ENCODE data around the gene CSTA. TPM values are rescaled to one million over a fixed set of nuclear protein-coding genes. Genes with fewer than 3 reads are reported as not detected.

The CSTA gene
- total RNA-seq, 1 donor from 2014 or later: not detected

DNA sequence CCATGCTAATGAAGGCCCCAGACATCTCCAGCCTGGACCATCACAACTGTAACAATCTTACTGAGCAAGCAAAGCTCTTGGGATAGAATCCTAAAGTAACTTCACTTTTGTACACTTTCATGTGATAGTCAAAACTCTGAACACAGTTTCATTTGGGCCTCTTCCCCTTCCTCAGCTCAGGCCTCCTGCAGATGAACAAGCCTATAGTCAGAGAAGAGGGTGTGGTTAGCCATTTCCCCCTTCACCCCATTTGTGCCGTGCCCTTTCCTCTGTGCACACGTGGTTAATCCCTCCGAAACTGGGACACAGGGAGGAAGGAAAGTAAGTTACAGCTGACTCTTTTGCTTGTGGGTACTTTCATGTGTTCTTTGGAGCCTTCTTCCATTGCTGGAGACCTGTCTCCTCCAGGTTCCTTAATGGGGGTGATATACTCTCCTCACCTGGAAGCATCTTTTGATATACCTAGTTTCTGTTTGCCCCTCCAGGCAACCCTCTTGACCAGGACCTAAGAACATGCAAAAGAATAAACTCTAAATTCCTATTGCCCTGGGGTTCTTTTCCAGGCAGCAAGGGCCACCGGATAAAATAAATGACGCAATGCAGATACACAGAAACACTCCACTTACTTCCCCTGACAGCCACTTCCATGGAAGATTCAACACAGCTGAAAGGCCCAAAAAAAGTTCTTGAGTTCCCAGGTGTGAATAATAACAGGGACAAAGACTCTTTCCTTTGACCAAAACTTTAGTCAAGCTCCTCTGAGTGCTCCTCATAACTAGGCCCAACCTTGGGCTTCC is 29.6 kb upstream of the CSTA start:
- H3K36me3 ChIP-seq (ENCODE audit: control insufficient read depth, insufficient read depth, low read length): no peaks in the 10 kb centered on the region
- H3K4me3 ChIP-seq (ENCODE audit: low read depth, low read length): no peak overlapping the region
- H3K27me3 ChIP-seq (ENCODE audit: control insufficient read depth, insufficient read depth, low read length): no peaks in the 10 kb centered on the region
- no peak for DNase-seq (ENCODE audit: low read depth)
- TF ChIP-seq, protein P1, sequence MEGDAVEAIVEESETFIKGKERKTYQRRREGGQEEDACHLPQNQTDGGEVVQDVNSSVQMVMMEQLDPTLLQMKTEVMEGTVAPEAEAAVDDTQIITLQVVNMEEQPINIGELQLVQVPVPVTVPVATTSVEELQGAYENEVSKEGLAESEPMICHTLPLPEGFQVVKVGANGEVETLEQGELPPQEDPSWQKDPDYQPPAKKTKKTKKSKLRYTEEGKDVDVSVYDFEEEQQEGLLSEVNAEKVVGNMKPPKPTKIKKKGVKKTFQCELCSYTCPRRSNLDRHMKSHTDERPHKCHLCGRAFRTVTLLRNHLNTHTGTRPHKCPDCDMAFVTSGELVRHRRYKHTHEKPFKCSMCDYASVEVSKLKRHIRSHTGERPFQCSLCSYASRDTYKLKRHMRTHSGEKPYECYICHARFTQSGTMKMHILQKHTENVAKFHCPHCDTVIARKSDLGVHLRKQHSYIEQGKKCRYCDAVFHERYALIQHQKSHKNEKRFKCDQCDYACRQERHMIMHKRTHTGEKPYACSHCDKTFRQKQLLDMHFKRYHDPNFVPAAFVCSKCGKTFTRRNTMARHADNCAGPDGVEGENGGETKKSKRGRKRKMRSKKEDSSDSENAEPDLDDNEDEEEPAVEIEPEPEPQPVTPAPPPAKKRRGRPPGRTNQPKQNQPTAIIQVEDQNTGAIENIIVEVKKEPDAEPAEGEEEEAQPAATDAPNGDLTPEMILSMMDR (IDR thresholded peaks at IDR 0.05; ENCODE audit: insufficient read depth, low read length, poor library complexity, severe bottlenecking): no peak

DNA sequence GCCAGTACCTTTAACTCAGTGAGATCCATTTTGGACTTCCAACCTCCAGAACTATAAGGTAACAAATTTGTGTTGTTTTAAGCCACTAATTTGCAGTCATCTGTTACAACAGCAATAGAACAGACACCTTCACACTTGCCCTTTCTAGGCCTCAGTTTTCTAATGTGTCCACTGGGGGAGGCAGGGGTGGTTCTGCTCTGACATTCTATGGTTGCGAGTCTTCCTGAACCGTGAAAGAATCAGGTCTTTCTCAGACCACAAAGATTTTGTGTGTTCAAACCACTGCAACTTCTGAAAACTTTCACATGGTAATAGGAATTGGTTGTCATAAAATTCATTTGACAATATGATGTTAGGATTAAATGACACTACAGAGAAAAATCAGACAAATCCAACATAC is 26.8 kb upstream of the CSTA start:
- Histone ChIP-seq H3K36me3 (ENCODE audit: control insufficient read depth, insufficient read depth, low read length) (no peaks in the 10 kb centered on the region), H3K4me3 (ENCODE audit: low read depth, low read length) (no peak overlapping the region), H3K27me3 (ENCODE audit: control insufficient read depth, insufficient read depth, low read length) (no peaks in the 10 kb centered on the region)
- no peak for DNase-seq (ENCODE audit: low read depth)
- TF ChIP-seq, protein P1 (IDR thresholded peaks at IDR 0.05; ENCODE audit: insufficient read depth, low read length, poor library complexity, severe bottlenecking): peak; percentile 5

DNA sequence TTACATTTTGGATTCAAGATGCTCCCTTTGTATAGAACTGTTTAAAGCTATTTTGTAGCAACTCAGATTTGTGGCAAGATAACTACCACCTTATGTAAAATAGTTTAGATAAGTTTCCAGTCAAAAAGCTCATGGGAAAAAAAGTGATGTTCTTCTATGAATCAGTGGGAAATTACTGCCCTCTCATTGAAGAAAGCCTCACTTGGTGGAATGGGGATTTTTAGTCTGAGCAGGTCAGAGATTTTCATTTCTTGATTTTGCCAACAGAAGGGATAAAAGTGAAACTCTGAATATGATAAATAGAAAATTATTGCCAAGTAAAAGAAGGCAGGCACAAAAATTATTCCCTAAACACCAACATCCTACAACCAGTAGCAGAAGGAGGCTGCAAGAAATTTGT is 25.8 kb upstream of the CSTA start:
- no peaks in the 10 kb centered on the region for H3K27me3 ChIP-seq (ENCODE audit: control insufficient read depth, insufficient read depth, low read length)
- no peak for DNase-seq (ENCODE audit: low read depth)
- no peak overlapping the region for H3K4me3 ChIP-seq (ENCODE audit: low read depth, low read length)
- TF ChIP-seq, protein P1 (IDR thresholded peaks at IDR 0.05; ENCODE audit: insufficient read depth, low read length, poor library complexity, severe bottlenecking): no peak
- H3K36me3 ChIP-seq (ENCODE audit: control insufficient read depth, insufficient read depth, low read length): no peaks in the 10 kb centered on the region

DNA sequence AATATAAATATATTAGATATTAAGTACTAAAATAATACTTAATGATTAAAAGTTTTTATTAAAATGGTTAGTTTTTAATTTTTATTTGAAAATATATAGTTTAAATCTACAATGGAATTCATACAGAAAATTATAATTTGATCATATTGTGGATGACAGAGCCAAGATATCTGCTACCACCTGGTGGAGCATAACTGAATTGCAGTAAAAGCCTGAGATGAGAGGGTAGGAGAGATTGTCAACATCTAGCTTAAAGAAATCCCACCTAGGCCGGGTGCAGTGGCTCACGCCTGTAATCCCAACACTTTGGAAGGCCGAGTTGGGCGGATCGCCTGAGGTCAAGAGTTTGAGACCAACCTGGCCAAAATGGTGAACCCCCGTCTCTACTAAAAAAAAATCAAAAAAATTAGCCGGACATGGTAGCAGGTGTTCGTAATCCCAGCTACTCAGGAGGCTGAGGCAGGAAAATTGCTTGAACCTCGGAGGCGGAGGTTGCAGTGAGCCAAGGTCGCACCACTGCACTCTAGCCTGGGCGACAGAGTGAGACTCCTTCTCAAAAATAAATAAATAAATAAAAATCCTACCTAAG is 25.1 kb upstream of the CSTA start:
- TF ChIP-seq, protein P1 (IDR thresholded peaks at IDR 0.05; ENCODE audit: insufficient read depth, low read length, poor library complexity, severe bottlenecking): peak; percentile 45
- no peak for DNase-seq (ENCODE audit: low read depth)

DNA sequence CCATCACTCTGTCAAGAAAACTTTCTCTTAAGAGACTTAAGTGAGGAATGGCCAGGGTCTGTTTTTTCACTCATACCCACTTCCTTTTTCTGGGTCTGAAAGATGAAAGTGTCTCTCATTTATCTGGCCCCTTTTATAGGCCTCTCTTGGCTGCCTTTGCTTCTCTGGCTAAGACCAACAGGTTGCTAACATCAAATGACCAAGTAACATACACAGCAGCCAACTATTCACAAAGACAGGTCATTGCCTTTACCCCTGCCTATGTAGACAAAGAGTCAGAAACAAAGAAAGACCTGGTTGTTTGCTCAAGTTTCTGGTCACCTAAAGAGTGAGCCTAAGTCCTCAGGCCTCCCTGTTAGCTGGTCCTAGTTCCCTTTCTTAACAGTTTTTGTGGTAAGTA is 24.0 kb upstream of the CSTA start:
- DNase-seq (ENCODE audit: low read depth): no peak
- no peak overlapping the region for H3K4me3 ChIP-seq (ENCODE audit: low read depth, low read length)
- TF ChIP-seq, protein P1 (IDR thresholded peaks at IDR 0.05; ENCODE audit: insufficient read depth, low read length, poor library complexity, severe bottlenecking): no peak

More for the DNA sequence above, 25.1 kb upstream of the CSTA start:
- Histone ChIP-seq H3K27me3 (ENCODE audit: control insufficient read depth, insufficient read depth, low read length) (no peaks in the 10 kb centered on the region), H3K4me3 (ENCODE audit: low read depth, low read length) (no peak overlapping the region), H3K36me3 (ENCODE audit: control insufficient read depth, insufficient read depth, low read length) (no peaks in the 10 kb centered on the region)

More for the DNA sequence above, 24.0 kb upstream of the CSTA start:
- Histone ChIP-seq H3K36me3 (ENCODE audit: control insufficient read depth, insufficient read depth, low read length) (no peaks in the 10 kb centered on the region), H3K27me3 (ENCODE audit: control insufficient read depth, insufficient read depth, low read length) (no peaks in the 10 kb centered on the region)
